HG03457 (cell line): ENCODE measurements around the gene MYADML2.
"Not testable (repeated sequence)": the region's sequence is repeated elsewhere in the genome, so short reads cannot be mapped to it uniquely, and the experiment has no call there.

Experiments
- ATAC-seq: cut with Tn5 transposase; IDR thresholded peaks from one replicate; pipeline ENCODE4 v1.9.1; 2021; ENCODE audit warnings: moderate number of reproducible peaks; ENCODE audit not compliant: unreplicated experiment

MYADML2 gene

DNA sequence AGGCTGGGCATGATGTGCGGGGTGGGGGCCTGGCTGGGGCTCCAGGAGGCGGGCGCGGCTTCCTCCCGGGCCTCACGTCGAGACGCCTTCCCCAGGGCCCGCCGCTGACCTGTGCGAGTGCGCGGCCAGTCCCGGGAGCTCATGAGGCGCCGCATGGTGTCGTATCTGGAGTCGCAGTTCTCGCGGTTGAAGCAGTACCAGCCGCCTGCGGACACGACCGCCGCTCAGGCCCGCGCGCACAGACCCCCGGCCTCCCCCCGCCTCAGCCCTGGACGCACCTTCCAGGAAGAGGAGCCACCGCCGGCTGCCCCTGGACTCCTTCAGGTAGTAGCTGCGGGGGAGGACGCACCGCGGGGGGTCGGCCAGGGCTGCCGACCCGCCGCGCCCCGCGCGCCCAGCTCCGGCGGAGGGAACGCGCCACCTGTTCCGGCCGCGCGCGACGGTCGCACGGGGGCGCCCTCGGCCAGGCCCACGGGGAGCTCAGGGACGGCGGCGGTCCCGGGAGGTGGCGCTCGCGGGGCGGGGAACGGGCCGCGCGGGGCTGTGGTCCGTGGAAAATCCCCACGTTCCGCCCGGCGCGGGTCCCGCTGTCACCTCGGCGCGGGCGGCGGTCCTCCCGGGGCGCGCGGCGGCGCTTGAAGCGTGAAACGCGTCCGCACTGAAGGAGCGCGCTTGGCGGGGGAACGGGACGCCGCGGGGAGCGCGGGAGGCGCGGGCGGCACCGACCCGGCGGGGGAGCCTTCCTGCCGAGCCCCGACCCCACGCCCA, 12.5 kb upstream of the MYADML2 start:
- no peak for ATAC-seq

GRCh38 chr17:81958633-81959342, 11.8 kb upstream of the MYADML2 start:
- ATAC-seq = no peak

DNA sequence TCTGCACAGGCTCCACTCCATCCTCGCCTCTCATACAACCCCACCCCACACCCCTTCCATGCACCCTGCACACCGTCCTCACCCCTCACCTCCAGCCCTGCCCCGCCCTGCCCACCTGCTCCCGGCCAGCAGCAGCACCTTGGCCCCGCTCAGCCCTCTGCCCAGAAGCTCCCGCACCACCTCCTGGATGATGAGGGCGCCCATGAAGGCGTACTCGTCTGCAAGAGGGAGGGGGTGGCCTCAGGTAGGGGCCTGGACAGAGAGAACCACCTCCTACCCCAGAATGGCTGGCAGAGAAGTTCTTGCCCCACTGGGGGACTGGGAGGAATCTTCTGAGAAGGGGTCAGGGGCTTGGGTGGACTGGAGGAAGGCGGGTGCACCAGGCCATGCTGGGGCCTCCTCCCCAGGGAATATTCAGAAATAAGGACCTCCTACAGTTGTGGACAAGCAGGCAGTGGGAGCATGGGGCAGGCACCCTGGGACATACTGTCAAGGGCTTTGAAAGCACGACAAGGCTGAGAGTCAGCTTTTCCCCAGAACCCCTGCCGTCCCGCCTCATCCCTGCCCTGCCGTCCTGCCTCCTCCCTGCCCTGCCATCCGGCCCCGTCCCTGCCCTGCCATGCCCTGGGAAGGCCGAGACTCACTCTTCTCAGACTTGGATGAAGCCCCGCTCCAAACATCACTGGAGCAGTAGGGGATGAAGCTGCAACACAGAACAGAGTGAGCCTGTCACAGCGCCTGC, 10.8 kb upstream of the MYADML2 start:
- no peak for ATAC-seq

DNA sequence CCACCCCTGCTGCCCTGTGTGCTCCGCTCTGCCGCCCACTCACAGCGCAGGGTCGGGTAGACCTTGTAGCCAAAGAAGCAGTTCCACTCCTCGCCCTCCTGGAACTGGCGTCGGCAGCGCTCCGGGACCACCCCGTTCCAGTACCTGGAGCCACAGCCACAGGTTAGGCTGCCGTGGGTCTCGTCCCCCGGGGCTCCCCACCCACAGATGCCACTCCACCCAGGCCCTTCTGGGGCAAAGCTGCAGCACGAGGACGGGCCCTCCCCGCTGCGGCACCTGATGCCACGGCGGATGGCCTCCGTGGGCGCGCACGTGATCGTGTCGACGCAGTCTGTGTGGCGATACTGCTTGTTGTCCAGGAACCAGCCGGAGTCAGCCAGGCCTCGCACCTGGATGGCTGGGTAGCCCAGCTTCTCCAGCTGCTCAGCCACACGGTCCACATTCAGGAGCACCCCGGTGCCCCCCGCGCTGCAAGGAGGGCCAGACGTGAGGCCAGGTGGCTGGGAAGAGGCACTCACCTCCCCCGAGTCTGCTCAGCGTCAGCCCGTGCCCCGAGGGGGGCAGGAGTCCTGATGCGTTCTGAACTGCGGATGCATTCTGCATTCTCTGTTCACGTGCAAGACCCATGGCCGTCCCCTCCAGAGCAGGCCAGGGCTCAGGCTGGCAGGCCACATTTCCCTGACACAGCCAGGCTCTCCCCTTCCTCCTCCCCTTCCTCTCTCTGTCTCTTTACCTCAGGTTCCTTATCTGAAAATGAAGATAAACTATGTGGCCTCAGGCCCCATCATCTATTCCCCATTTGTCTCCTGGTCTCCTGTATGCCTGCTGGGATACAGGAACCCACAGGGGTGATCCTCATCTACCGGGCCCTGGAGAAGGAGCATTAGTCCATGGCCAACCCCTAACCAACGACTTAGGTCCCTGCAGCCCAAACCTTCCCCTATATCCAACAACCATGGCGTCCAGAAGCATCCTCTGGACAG, 9.9 kb upstream of the MYADML2 start:
- no peak for ATAC-seq

GRCh38 chr17:81955756-81956544, 8.9 kb upstream of the MYADML2 start:
- ATAC-seq = no peak

GRCh38 chr17:81955058-81955681, 8.1 kb upstream of the MYADML2 start:
- ATAC-seq = no peak

DNA sequence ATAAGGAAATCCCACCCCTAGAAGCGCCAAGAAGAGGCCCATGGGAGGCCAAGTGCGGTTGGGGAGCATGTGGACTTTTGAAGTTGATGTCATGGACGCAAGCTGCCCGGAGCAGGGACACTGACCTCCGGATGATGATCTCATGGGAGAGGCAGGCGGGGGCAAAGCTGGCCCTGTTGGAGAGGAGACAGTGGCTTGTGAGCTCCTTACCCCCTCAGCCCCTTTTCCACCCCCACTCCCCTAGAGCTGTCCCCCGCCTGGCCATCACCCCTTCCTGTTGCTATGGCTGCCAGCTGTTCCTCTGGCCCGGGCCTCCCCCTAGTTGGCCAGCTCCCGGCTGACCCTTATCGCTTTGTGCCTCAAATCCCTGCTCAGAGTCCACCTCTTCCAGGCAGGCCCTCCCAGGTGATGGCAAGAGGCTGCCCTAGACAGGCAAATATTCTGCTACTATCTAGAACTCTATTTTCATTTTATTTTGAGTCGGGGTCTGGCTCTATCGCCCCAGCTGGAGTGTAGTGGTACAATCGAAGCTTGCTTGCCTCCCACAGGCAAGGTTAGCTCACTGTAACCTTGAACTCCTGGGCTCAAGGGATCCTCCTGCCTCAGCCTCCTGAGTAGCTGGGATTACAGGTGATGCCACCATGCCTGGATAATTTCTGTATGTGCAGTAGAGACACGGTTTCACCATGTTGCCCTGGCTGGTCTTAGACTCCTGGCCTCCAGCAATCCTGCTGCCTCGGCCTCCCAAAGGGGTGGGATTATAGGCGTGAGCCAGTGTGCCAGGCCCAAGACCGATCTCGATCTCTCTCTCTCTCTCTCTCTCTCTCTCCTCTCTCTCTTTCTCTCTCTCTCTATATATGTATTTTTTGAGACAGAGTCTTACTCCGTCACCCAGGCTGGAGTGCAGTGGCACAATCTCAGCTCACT, 7.4 kb upstream of the MYADML2 start:
- ATAC-seq = no peak

GRCh38 chr17:81953443-81953842, 6.4 kb upstream of the MYADML2 start:
- ATAC-seq = not testable (repeated sequence)

- no peak for ATAC-seq
These were observed 5.8 kb upstream of the MYADML2 start for GRCh38 chr17:81952792-81953228.

- ATAC-seq = no peak
These were observed 5.0 kb upstream of the MYADML2 start for GRCh38 chr17:81951785-81952684.

- no peak for ATAC-seq
These were observed 3.5 kb upstream of the MYADML2 start for GRCh38 chr17:81950501-81950900.

DNA sequence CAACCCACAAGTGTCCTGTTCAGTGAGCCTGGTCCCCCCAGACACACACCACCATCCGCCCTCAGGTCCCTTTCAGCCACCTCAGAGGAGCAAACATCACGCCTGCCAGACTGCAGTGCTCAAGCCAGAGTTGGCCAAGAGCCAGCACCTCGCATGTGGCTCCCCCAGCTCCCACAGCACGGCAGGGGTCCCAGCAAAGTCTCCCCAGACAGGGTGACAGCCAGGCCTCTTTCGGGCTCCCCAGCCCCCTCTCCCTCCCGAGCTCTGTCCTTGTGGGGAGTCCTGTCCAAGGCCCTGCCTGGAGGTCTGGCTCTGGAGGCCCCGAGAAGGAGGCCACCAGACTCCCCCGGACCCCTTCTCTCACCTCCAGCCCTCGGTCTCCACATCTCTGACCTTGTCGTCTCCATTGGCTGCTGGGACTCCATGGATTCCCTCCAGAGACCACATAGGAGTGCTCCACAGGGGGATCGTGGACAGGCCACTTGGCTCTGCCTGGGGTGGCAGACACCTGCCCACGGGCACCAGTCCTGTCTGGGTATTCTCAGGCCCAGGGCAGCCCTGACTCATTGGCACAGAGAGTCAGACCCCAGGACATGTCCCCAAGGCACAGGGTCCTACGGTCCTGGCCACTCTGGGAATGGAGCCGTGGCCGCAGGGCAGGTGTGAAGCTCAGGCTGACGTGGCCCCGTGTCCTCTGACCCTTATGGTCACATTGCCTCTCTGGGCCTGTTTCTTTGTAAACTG, 1.8 kb upstream of the MYADML2 start:
- ATAC-seq = no peak

DNA sequence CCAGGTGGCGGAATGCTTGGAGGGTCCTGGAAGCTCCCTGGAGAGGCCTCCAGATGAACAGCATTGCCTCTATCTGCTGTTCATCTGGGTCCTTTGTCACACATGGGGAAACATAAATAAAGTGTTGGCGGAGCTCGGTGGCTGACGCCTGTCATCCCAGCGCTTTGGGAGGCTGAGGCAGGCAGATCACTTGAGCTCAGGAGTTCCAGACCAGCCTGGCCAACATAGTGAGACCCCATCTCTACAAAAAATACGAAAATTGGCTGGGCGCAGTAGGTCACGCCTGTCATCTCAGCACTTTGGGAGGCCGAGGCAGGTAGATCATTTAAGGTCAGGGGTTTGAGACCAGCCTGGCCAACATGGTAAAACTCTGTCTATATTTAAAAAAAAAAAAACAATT, 2.2 kb downstream of the MYADML2 start:
- no peak for ATAC-seq

DNA sequence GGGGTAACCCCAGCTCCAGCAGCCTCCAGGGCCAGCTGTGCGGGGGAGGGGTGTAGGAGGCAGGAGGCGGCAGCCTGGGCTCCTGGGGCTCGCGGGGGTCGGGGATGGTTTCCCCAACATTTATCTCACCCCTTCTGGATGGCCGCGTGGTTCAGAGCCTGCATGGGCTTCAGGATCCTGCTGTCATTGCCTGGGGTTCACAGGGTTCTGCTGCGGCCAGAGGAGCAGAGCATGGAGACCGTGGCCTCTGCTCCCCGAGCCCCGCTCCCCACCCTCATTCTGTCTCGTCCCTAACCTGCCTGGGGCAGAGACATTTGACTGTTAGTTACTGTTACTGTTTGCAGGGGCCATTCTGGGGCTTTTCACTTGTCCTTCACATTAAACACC, 4.9 kb downstream of the MYADML2 start:
- no peak for ATAC-seq

GRCh38 chr17:81941484-81942166, 5.4 kb downstream of the MYADML2 start:
- ATAC-seq = no peak
